Liver (tissue), 9 donors: ENCODE measurements around the gene AMN1. TPM values are rescaled to one million over a fixed set of nuclear protein-coding genes. Genes with fewer than 3 reads are reported as not detected.

Experiments used
- DNase-seq: peaks from one replicate; pipeline ENCODE4 v3.0.0-alpha.2; 2017; ENCODE audit warnings: low spot score
- H3K27ac ChIP-seq, 2 donors: one replicate each; pipeline ENCODE4 v1.7.0; 2013; ENCODE audit warnings: inconsistent platforms in 2 of 2, low read length in 2 of 2, control low read depth in 1 of 2, low read depth in 1 of 2, mild to moderate bottlenecking in 1 of 2
- H3K27me3 ChIP-seq, 4 donors: one replicate each; pipeline versions ENCODE4 v1.6.1 to v1.7.0; 2013; ENCODE audit warnings: low read length in 3 of 4, inconsistent platforms in 1 of 4, mild to moderate bottlenecking in 1 of 4, moderate library complexity in 1 of 4; ENCODE audit not compliant: control insufficient read depth in 4 of 4, insufficient read depth in 4 of 4
- H3K36me3 ChIP-seq, 4 donors: one replicate each; pipeline versions ENCODE4 v1.6.1 to v1.7.0; 2013; ENCODE audit warnings: low read length in 3 of 4, mild to moderate bottlenecking in 3 of 4, low read depth in 1 of 4, moderate library complexity in 1 of 4; ENCODE audit not compliant: control insufficient read depth in 4 of 4, insufficient read depth in 3 of 4
- H3K4me1 ChIP-seq, 4 donors: one replicate each; pipeline versions ENCODE4 v1.6.1 to v1.7.0; 2013; ENCODE audit warnings: low read length in 3 of 4, mild to moderate bottlenecking in 3 of 4, moderate library complexity in 1 of 4; ENCODE audit not compliant: control insufficient read depth in 4 of 4, insufficient read depth in 4 of 4
- H3K4me3 ChIP-seq, 3 donors: one replicate each; pipeline versions ENCODE4 v1.6.1 to v1.7.0; 2013; ENCODE audit warnings: low read length in 3 of 3, control low read depth in 1 of 3, low read depth in 1 of 3, mild to moderate bottlenecking in 1 of 3
- H3K9ac ChIP-seq, 2 donors: one replicate each; pipeline ENCODE4 v1.7.0; 2013; ENCODE audit warnings: low read length in 2 of 2, mild to moderate bottlenecking in 2 of 2, moderate library complexity in 2 of 2, control low read depth in 1 of 2, low read depth in 1 of 2
- H3K9me3 ChIP-seq, 4 donors: one replicate each; pipeline versions ENCODE4 v1.6.1 to v1.7.0; 2013; ENCODE audit warnings: low read length in 3 of 4; ENCODE audit not compliant: control insufficient read depth in 4 of 4
- EGR1 ChIP-seq, 2 donors: IDR thresholded peaks; 2 replicates each; pipeline ENCODE4 v1.6.1; 2016 to 2018; ENCODE audit warnings: antibody characterized with exemption in 2 of 2, low read depth in 2 of 2
- FOXA1 ChIP-seq: IDR thresholded peaks from 2 replicates; pipeline ENCODE4 v1.6.1; 2016; ENCODE audit warnings: antibody characterized with exemption
- FOXA2 ChIP-seq: IDR thresholded peaks from 2 replicates; pipeline ENCODE4 v1.6.1; 2016; ENCODE audit warnings: antibody characterized with exemption
- GABPA ChIP-seq, 2 donors: IDR thresholded peaks in 1 of 2; conservative IDR thresholded peaks in 1 of 2; 2 replicates each; pipeline ENCODE4 v1.6.1; 2016; ENCODE audit warnings: antibody characterized with exemption in 2 of 2, mild to moderate bottlenecking in 1 of 2, moderate library complexity in 1 of 2
- HNF4A ChIP-seq, 2 donors: conservative IDR thresholded peaks; 2 replicates each; pipeline ENCODE4 v1.6.1; 2016; ENCODE audit warnings: antibody characterized with exemption in 2 of 2, mild to moderate bottlenecking in 2 of 2
- HNF4G ChIP-seq: IDR thresholded peaks from 2 replicates; pipeline ENCODE4 v1.6.1; 2016; ENCODE audit warnings: antibody characterized with exemption
- JUND ChIP-seq, 2 donors: IDR thresholded peaks; 2 replicates each; pipeline ENCODE4 v1.6.1; 2016; ENCODE audit warnings: antibody characterized with exemption in 2 of 2
- MAX ChIP-seq: IDR thresholded peaks from 2 replicates; pipeline ENCODE4 v1.6.1; 2016; ENCODE audit warnings: antibody characterized with exemption
- NR2F2 ChIP-seq: IDR thresholded peaks from 2 replicates; pipeline ENCODE4 v1.6.1; 2016; ENCODE audit warnings: antibody characterized with exemption
- RAD21 ChIP-seq, 2 donors: IDR thresholded peaks; 2 replicates each; pipeline ENCODE4 v1.6.1; 2016; ENCODE audit warnings: antibody characterized with exemption in 2 of 2, mild to moderate bottlenecking in 2 of 2
- RXRA ChIP-seq, 2 donors: IDR thresholded peaks; 2 replicates each; pipeline ENCODE4 v1.6.1; 2017 to 2018; ENCODE audit warnings: antibody characterized with exemption in 2 of 2, mild to moderate bottlenecking in 1 of 2
- SP1 ChIP-seq: IDR thresholded peaks from 2 replicates; pipeline ENCODE4 v1.6.1; 2018; ENCODE audit warnings: antibody characterized with exemption, mild to moderate bottlenecking
- TAF1 ChIP-seq: conservative IDR thresholded peaks from 2 replicates; pipeline ENCODE4 v1.6.1; 2016; ENCODE audit warnings: antibody characterized with exemption, mild to moderate bottlenecking
- YY1 ChIP-seq: IDR thresholded peaks from 2 replicates; pipeline ENCODE4 v1.6.1; 2016; ENCODE audit warnings: antibody characterized with exemption, mild to moderate bottlenecking
- ZBTB33 ChIP-seq: IDR thresholded peaks from 2 replicates; pipeline ENCODE4 v1.6.1; 2016; ENCODE audit warnings: antibody characterized with exemption
- WGBS: extraction: QIAGEN DNeasy Blood & Tissue Kit; methylation state at CpG from one replicate; pipeline ENCODE4 v1.1.7; 2013; 5-methylcytosine and 5-hydroxymethylcytosine counted together
- polyA plus RNA-seq, 2 donors: library from polyadenylated mRNA; stranded (reverse) in 1 of 2; unstranded in 1 of 2; fragments of 200-250 nt in 1 of 2; fragments of >200 nt in 1 of 2; fragmentation: Nextera tagmentation in 1 of 2; extraction: Ambion mirVana in 1 of 2; gene quantifications; one replicate each; pipeline versions ENCODE4 v1.2.1 to v1.2.3, GENCODE V29; 2013 to 2015
- total RNA-seq, 2 donors: library from RNA; depleted of rRNA; stranded (reverse); fragments of >200 nt; gene quantifications; one replicate each; pipeline ENCODE4 v1.2.3, GENCODE V29; 2014
- TF ChIP-seq, protein P1 (sequence below): fragments of 150-350 bp; IDR thresholded peaks from 2 replicates; pipeline ENCODE4 v1.5.1; 2017; ENCODE audit warnings: improper control_type of control experiment, low read depth, low read length; ENCODE audit not compliant: missing input control
- TF ChIP-seq, protein P2 (sequence below): IDR thresholded peaks from 2 replicates; pipeline ENCODE4 v1.6.1; 2016; ENCODE audit warnings: antibody characterized with exemption, mild to moderate bottlenecking
- TF ChIP-seq, protein P3 (sequence below): IDR thresholded peaks from 2 replicates; pipeline ENCODE4 v1.6.1; 2016; ENCODE audit warnings: antibody characterized with exemption
- donor health status: healthy.
- donor health status: healthy.
- donor health status: healthy.
- donor health status: healthy.
- donor health status: healthy.

The AMN1 gene
- total and polyA plus RNA-seq, 4 donors, result 1.9 to 5.2 (median 3.7) TPM

- WGBS, result 33% methylated on average over 2 of the region's 2 CpGs
- Histone ChIP-seq H3K9ac (no peak overlapping the region), H3K4me1 (peaks cover 2 to 21% (median 19%) of the 10 kb centered on the region in 4 donors), H3K27me3 (no peaks in the 10 kb centered on the region), H3K36me3 (no peaks in the 10 kb centered on the region), H3K27ac (peak overlapping the region; percentile 39 to 70), H3K9me3 (no peaks in the 10 kb centered on the region), H3K4me3 (no peak overlapping the region)
- DNase-seq, result no peak
- TF ChIP-seq RXRA (IDR thresholded peaks at IDR 0.05), result no peak
- TF ChIP-seq, protein P1, sequence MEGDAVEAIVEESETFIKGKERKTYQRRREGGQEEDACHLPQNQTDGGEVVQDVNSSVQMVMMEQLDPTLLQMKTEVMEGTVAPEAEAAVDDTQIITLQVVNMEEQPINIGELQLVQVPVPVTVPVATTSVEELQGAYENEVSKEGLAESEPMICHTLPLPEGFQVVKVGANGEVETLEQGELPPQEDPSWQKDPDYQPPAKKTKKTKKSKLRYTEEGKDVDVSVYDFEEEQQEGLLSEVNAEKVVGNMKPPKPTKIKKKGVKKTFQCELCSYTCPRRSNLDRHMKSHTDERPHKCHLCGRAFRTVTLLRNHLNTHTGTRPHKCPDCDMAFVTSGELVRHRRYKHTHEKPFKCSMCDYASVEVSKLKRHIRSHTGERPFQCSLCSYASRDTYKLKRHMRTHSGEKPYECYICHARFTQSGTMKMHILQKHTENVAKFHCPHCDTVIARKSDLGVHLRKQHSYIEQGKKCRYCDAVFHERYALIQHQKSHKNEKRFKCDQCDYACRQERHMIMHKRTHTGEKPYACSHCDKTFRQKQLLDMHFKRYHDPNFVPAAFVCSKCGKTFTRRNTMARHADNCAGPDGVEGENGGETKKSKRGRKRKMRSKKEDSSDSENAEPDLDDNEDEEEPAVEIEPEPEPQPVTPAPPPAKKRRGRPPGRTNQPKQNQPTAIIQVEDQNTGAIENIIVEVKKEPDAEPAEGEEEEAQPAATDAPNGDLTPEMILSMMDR, result no peak
- no peak for TF ChIP-seq MAX
- TF ChIP-seq HNF4G, result no peak
- no peak for TF ChIP-seq ZBTB33
- TF ChIP-seq TAF1, result no peak
- TF ChIP-seq SP1, result no peak
- no peak for TF ChIP-seq NR2F2
- no peak for TF ChIP-seq RAD21 (IDR thresholded peaks at IDR 0.05)
- TF ChIP-seq HNF4A (conservative IDR thresholded peaks at IDR 0.05), result no peak
- no peak for TF ChIP-seq FOXA1
- TF ChIP-seq, protein P2, sequence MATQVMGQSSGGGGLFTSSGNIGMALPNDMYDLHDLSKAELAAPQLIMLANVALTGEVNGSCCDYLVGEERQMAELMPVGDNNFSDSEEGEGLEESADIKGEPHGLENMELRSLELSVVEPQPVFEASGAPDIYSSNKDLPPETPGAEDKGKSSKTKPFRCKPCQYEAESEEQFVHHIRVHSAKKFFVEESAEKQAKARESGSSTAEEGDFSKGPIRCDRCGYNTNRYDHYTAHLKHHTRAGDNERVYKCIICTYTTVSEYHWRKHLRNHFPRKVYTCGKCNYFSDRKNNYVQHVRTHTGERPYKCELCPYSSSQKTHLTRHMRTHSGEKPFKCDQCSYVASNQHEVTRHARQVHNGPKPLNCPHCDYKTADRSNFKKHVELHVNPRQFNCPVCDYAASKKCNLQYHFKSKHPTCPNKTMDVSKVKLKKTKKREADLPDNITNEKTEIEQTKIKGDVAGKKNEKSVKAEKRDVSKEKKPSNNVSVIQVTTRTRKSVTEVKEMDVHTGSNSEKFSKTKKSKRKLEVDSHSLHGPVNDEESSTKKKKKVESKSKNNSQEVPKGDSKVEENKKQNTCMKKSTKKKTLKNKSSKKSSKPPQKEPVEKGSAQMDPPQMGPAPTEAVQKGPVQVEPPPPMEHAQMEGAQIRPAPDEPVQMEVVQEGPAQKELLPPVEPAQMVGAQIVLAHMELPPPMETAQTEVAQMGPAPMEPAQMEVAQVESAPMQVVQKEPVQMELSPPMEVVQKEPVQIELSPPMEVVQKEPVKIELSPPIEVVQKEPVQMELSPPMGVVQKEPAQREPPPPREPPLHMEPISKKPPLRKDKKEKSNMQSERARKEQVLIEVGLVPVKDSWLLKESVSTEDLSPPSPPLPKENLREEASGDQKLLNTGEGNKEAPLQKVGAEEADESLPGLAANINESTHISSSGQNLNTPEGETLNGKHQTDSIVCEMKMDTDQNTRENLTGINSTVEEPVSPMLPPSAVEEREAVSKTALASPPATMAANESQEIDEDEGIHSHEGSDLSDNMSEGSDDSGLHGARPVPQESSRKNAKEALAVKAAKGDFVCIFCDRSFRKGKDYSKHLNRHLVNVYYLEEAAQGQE, result no peak
- TF ChIP-seq YY1, result no peak
Measured at GRCh38 chr12:31773867-31774266, 45.0 kb upstream of the AMN1 start.

- Histone ChIP-seq H3K27me3 (no peaks in the 10 kb centered on the region), H3K4me3 (no peak overlapping the region), H3K9ac (no peak overlapping the region), H3K27ac (peak overlapping the region; percentile 39 to 70), H3K36me3 (no peaks in the 10 kb centered on the region), H3K9me3 (no peaks in the 10 kb centered on the region), H3K4me1 (peaks cover 2 to 21% (median 19%) of the 10 kb centered on the region in 4 donors)
- WGBS, result 35% methylated on average over 2 of the region's 2 CpGs
- peak; percentile 40 for DNase-seq
- TF ChIP-seq GABPA (IDR thresholded peaks at IDR 0.05 in 1 of 2, conservative IDR thresholded peaks at IDR 0.05 in 1 of 2) (peak in 1 of 2 donors; percentile 13), ZBTB33 (no peak), FOXA2 (peak; percentile 81), SP1 (peak; percentile 81), RXRA (IDR thresholded peaks at IDR 0.05) (peak; percentile 84 to 87), HNF4G (peak; percentile 63), EGR1 (IDR thresholded peaks at IDR 0.05; ENCODE audit: low read depth in 2 of 2) (peak in 1 of 2 donors; percentile 37), TAF1 (no peak), JUND (IDR thresholded peaks at IDR 0.05) (peak; percentile 57 to 69), FOXA1 (peak; percentile 77), RAD21 (IDR thresholded peaks at IDR 0.05) (peak in 1 of 2 donors; percentile 56), HNF4A (conservative IDR thresholded peaks at IDR 0.05) (peak; percentile 83 to 87), YY1 (peak; percentile 75)
- TF ChIP-seq, protein P3, sequence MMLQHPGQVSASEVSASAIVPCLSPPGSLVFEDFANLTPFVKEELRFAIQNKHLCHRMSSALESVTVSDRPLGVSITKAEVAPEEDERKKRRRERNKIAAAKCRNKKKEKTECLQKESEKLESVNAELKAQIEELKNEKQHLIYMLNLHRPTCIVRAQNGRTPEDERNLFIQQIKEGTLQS, result peak; percentile 62
- TF ChIP-seq, protein P2, result peak; percentile 61
Measured at GRCh38 chr12:31773223-31773750, 44.5 kb upstream of the AMN1 start.
